KMS-11 (cell line): ENCODE measurements around the gene MEGF8.

Experiments used
- H2AFZ ChIP-seq: fragments of 200-600 bp; sonication (generic); 2 replicates; pipeline ENCODE4 v1.6.1; 2016; ENCODE audit warnings: antibody characterized with exemption, mixed run types, low read depth
- H3K27ac ChIP-seq: fragments of 200-600 bp; sonication (generic); 2 replicates; pipeline ENCODE4 v1.6.1; 2016; ENCODE audit warnings: mild to moderate bottlenecking, mixed run types
- H3K27me3 ChIP-seq: fragments of 200-600 bp; sonication (generic); 2 replicates; pipeline ENCODE4 v1.6.1; 2017; ENCODE audit warnings: mild to moderate bottlenecking, low read depth, mixed run types, moderate library complexity; ENCODE audit not compliant: insufficient read depth
- H3K36me3 ChIP-seq: fragments of 200-600 bp; sonication (generic); 2 replicates; pipeline ENCODE4 v1.6.1; 2017; ENCODE audit warnings: mild to moderate bottlenecking, mixed run types; ENCODE audit not compliant: insufficient read depth
- H3K4me1 ChIP-seq: fragments of 200-600 bp; sonication (generic); 2 replicates; pipeline ENCODE4 v1.6.1; 2016; ENCODE audit warnings: mild to moderate bottlenecking, low read depth, mixed run types; ENCODE audit not compliant: poor library complexity, severe bottlenecking
- H3K4me2 ChIP-seq: fragments of 200-600 bp; sonication (generic); 2 replicates; pipeline ENCODE4 v1.7.0; 2016; ENCODE audit warnings: mild to moderate bottlenecking, mixed run types
- H3K4me3 ChIP-seq: fragments of 200-600 bp; sonication (generic); IDR thresholded peaks from 2 replicates; pipeline ENCODE4 v1.6.1; 2017; ENCODE audit warnings: low read depth, low read length, mixed read lengths; ENCODE audit not compliant: insufficient read depth
- H3K79me2 ChIP-seq: fragments of 200-600 bp; sonication (generic); 2 replicates; pipeline ENCODE4 v1.6.1; 2016; ENCODE audit warnings: low read depth, mixed run types; ENCODE audit not compliant: insufficient read depth
- H3K9ac ChIP-seq: fragments of 200-600 bp; sonication (generic); 2 replicates; pipeline ENCODE4 v1.6.1; 2016; ENCODE audit warnings: mild to moderate bottlenecking, mixed run types
- H4K20me1 ChIP-seq: fragments of 200-600 bp; sonication (generic); 2 replicates; pipeline ENCODE4 v1.6.1; 2016; ENCODE audit warnings: mild to moderate bottlenecking, mixed run types; ENCODE audit not compliant: insufficient read depth
- CTCF ChIP-seq: fragments of 200-600 bp; sonication (generic); conservative IDR thresholded peaks from 2 replicates; pipeline ENCODE4 v1.6.1; 2017; ENCODE audit warnings: low read depth, mild to moderate bottlenecking, antibody characterized with exemption, low read length, moderate library complexity, mixed read lengths

Gene MEGF8

GRCh38 chr19:42290523-42291434, 34.7 kb upstream of the MEGF8 start:
- Histone ChIP-seq H3K79me2 (no peaks in the 10 kb centered on the region), H4K20me1 (no peaks in the 10 kb centered on the region), H3K4me1 (peaks cover 3% of the 10 kb centered on the region), H3K27me3 (no peaks in the 10 kb centered on the region), H3K27ac (no peak overlapping the region), H3K4me2 (no peak overlapping the region), H3K4me3 (no peak overlapping the region), H3K9ac (no peak overlapping the region), H3K36me3 (no peaks in the 10 kb centered on the region; the same call in 1 of the 2 replicates), H2AFZ (no peak overlapping the region)
- peak; percentile 62 for TF ChIP-seq CTCF

- Histone ChIP-seq H2AFZ (no peak overlapping the region), H4K20me1 (no peaks in the 10 kb centered on the region), H3K9ac (no peak overlapping the region), H3K27me3 (no peaks in the 10 kb centered on the region), H3K36me3 (no peaks in the 10 kb centered on the region; the same call in 1 of the 2 replicates), H3K4me2 (no peak overlapping the region), H3K4me3 (no peak overlapping the region), H3K27ac (no peak overlapping the region), H3K79me2 (no peaks in the 10 kb centered on the region), H3K4me1 (peaks cover 4% of the 10 kb centered on the region)
- no peak for TF ChIP-seq CTCF
Measured at GRCh38 chr19:42291435-42291810, 34.0 kb upstream of the MEGF8 start.

- no peak overlapping the region for H3K4me2 ChIP-seq
- TF ChIP-seq CTCF: no peak
- no peak overlapping the region for H3K27ac ChIP-seq
- no peak overlapping the region for H2AFZ ChIP-seq
- H3K4me1 ChIP-seq: peaks cover 5% of the 10 kb centered on the region
- no peak overlapping the region for H3K9ac ChIP-seq
- H3K4me3 ChIP-seq: no peak overlapping the region
- H4K20me1 ChIP-seq: no peaks in the 10 kb centered on the region
- H3K79me2 ChIP-seq: no peaks in the 10 kb centered on the region
- H3K27me3 ChIP-seq: no peaks in the 10 kb centered on the region
- H3K36me3 ChIP-seq: no peaks in the 10 kb centered on the region; the same call in 1 of the 2 replicates
Measured at GRCh38 chr19:42292042-42292960, 33.1 kb upstream of the MEGF8 start.

GRCh38 chr19:42292963-42293362, 32.5 kb upstream of the MEGF8 start:
- Histone ChIP-seq H2AFZ (no peak overlapping the region), H3K4me1 (peaks cover 5% of the 10 kb centered on the region), H4K20me1 (no peaks in the 10 kb centered on the region), H3K4me3 (no peak overlapping the region), H3K79me2 (no peaks in the 10 kb centered on the region), H3K27me3 (no peaks in the 10 kb centered on the region), H3K4me2 (no peak overlapping the region), H3K36me3 (no peaks in the 10 kb centered on the region; the same call in 1 of the 2 replicates), H3K9ac (no peak overlapping the region), H3K27ac (no peak overlapping the region)
- TF ChIP-seq CTCF: no peak
